ENCODE measurements around the gene TUBGCP5. TPM values are rescaled to one million over a fixed set of nuclear protein-coding genes. Genes with fewer than 3 reads are reported as not detected.

TUBGCP5 gene
- total RNA-seq, result 8.6 and 14.9 TPM in 2 replicates

DNA sequence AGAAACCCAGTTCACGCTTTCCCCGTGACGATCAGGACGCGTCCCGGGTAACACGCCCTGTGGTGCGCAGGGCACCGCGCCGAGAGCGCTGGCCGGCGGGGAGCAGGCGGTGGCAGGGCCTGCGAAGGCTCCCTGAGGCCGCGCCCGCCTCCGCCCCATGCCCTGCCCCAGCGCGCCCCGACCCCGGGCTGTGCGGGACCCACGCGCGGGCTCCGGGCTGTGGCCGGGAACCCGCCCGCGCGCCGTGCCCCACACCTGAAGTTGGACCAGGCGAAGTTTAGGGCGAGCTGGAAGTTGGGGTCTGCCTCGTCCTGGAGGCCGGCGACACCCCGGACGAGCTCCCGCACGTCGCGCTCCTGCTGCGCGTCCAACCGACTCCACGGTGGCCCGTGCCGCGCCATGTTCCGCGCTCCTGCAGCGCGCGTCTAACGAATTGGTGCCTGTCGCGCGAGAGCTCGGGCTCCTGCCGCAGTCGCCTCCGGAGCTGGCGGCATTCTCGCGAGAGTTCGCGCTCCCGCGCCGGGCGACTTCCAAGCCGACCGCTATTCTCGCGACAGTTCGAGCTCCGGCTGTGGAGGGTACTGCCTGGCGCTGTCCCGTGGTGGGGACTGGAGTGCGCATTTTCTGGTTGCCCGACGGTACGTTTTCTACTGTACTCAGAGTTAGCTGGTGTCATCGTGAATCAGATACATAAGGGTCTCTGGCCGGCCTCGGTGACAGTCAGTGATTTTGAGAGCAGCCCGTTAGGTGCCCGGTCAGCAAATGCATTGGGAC is at the start of gene TUBGCP5:
Gene TUBGCP5, minus strand, starts transcription at position 427 of the 774 bp plus-strand sequence. Its CDS starts 26 bp downstream, at position 401.

DNA sequence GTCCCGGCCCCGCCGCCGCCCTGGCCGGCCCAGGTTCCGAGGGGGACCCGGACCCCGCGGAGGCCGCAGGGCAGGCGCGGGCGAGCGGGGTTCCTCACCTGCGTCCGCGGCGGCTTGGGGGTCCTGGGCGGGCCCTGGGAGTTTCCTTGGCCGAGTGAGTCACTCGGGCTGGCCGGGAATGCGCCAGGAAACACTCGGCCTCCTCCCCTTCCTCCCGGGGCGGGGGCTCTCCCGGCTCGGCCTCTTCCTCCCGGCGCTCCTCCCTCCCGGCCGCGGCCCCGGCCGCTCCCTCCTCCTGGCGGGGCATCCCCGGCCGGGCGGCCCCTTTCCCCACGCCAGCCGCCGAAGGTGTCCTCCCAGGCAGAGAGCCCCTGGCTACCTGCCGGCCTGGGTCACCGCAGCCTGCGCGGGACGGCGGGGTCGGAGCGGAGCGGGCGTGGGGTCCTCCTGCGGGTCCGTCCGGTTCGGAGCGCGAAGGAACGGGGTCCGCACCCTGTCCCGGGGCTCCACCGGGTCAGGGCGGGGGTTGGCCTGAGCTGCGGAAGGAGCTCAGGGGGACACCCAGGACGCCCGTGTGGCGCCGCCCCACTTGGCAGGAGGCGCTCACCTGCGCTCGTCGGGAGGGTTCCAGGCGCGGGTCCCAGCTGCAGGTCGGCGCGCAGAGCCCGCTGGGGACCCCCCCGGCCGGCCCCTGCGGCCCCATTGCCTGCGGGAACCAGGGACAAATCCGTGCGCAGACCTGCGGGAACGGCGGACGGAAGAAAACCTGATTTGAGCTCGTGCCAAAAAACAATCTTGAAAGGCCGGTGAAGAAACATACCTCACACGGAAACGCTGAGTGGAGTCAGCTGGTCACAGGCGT is 58.9 kb downstream of the TUBGCP5 start, which contains the start of gene CYFIP1:
Gene CYFIP1, minus strand, starts transcription at position 180 of the 862 bp plus-strand sequence. CDS start 33,083 bp downstream, outside the sequence.

Other genes starting within 250 kb of the TUBGCP5 start
- 62.0 and 72.1 TPM in 2 replicates for gene NIPA2, start 200.9 kb downstream of the TUBGCP5 start, total RNA-seq
- gene CYFIP1, start 59.2 kb downstream of the TUBGCP5 start, total RNA-seq, result 96.5 and 112 TPM in 2 replicates
- gene GOLGA6L1, start 97.3 kb upstream of the TUBGCP5 start, total RNA-seq, result not detected in 2 replicates

Measured in hair follicular keratinocyte (primary cell).